Activated T-helper 2 cell treated with anti-CD3 and anti-CD28 coated beads, Interferon-gamma antibody, Interleukin-2, Interleukin-4, amounts not matched to agents 10 μg/mL and 5 μg/mL and 100 μg/mL, durations not matched to agents 14 hours and 24 hours and 36 hours (primary cell): ENCODE data around the gene SRGAP3. TPM values are rescaled to one million over a fixed set of nuclear protein-coding genes. Genes with fewer than 3 reads are reported as not detected.

ENCODE experiments used
- DNase-seq: peaks from one replicate; pipeline ENCODE4 v3.0.0; 2021; ENCODE audit warnings: low spot score
- H3K27ac Mint-ChIP-seq: one replicate; pipeline ENCODE4 v1.8.0; 2021; ENCODE audit warnings: mixed read lengths
- H3K27me3 Mint-ChIP-seq: one replicate; pipeline ENCODE4 v1.8.0; 2021; ENCODE audit warnings: low read depth, mixed read lengths
- H3K36me3 Mint-ChIP-seq: one replicate; pipeline ENCODE4 v1.8.0; 2021; ENCODE audit warnings: low read depth, mixed read lengths
- H3K4me1 Mint-ChIP-seq: one replicate; pipeline ENCODE4 v1.8.0; 2021; ENCODE audit warnings: low read depth, mixed read lengths
- H3K4me3 Mint-ChIP-seq: one replicate; pipeline ENCODE4 v1.8.0; 2021; ENCODE audit warnings: low read depth, mild to moderate bottlenecking, moderate library complexity, mixed read lengths
- H3K9me3 Mint-ChIP-seq: one replicate; pipeline ENCODE4 v1.8.0; 2021; ENCODE audit warnings: mixed read lengths
- intact Hi-C: fragments of 100-400 bp; cut with micrococcal nuclease; formaldehyde crosslinking; loops from one replicate; pipeline ENCODE4 v1.15.1; 2023
- total RNA-seq: library from RNA; stranded (reverse); gene quantifications from 2 replicates; pipeline ENCODE4 v1.2.3, GENCODE V29; 2022

SRGAP3 gene
- total RNA-seq, 1 donor from 2014 or later: 0.71 TPM

DNA sequence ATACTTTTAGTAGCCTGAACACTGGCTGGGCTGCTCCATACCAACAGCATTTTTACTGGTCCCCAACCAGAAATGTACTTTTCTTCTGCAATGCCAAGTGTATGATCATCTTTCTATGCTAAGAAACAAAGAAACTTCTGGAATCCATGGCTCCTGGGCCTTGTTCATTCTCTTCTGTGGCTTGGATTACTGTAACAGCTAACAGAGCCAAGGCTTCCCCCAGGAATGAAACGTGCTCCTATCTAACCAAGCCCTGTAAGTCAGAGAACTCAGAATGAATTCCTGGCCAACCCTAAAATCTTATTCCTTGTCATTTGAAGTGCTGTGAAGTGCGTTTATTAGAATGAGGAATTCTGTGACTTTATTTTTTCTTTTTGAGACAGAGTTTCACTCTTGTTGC, 183.3 kb downstream of the SRGAP3 start:
- intact Hi-C loops: no loop called here
- no peaks in the 10 kb centered on the region for H3K4me1 Mint-ChIP-seq
- no peak for DNase-seq
- no peak overlapping the region for H3K4me3 Mint-ChIP-seq
- H3K36me3 Mint-ChIP-seq: no peaks in the 10 kb centered on the region
- H3K9me3 Mint-ChIP-seq: peaks cover 6% of the 10 kb centered on the region
- no peak overlapping the region for H3K27ac Mint-ChIP-seq
- no peaks in the 10 kb centered on the region for H3K27me3 Mint-ChIP-seq

- no peak for DNase-seq
- Mint-ChIP-seq H3K27ac (no peak overlapping the region), H3K9me3 (peaks cover 6% of the 10 kb centered on the region), H3K4me1 (no peaks in the 10 kb centered on the region), H3K4me3 (no peak overlapping the region), H3K36me3 (no peaks in the 10 kb centered on the region), H3K27me3 (no peaks in the 10 kb centered on the region)
- intact Hi-C loops: no loop called here
Measured at GRCh38 chr3:9064850-9065249, 184.6 kb downstream of the SRGAP3 start.

DNA sequence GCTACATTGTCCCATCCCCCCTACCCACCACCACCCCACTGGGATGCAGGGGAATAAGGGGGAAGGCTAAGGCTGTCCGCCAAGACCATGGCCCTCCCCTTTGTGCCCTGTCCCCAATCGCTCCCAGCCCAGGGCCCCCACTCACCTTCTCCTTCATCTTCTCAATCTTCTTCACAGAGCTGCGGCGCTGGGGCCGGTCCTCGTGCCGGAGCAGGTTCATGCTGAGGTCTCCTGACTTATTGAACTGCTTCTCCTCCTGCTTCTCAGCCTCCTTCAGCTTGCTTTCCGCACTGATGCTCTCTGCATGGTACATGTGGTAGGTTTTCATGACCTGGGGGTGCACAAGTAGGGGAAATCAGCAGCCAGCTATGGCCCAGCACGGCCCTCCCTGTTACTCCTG, 185.2 kb downstream of the SRGAP3 start:
- peaks cover 6% of the 10 kb centered on the region for H3K9me3 Mint-ChIP-seq
- H3K27me3 Mint-ChIP-seq: no peaks in the 10 kb centered on the region
- no peak overlapping the region for H3K4me3 Mint-ChIP-seq
- intact Hi-C loops: no loop called here
- DNase-seq: no peak
- H3K4me1 Mint-ChIP-seq: no peaks in the 10 kb centered on the region
- H3K27ac Mint-ChIP-seq: no peak overlapping the region
- H3K36me3 Mint-ChIP-seq: no peaks in the 10 kb centered on the region

- Mint-ChIP-seq H3K27me3 (no peaks in the 10 kb centered on the region), H3K4me1 (no peaks in the 10 kb centered on the region), H3K4me3 (no peak overlapping the region), H3K36me3 (no peaks in the 10 kb centered on the region), H3K9me3 (peaks cover 6% of the 10 kb centered on the region), H3K27ac (no peak overlapping the region)
- intact Hi-C loops: no loop called here
- no peak for DNase-seq
Measured at GRCh38 chr3:9062570-9062969, 186.9 kb downstream of the SRGAP3 start.

GRCh38 chr3:9061634-9062033, 187.8 kb downstream of the SRGAP3 start:
- no peaks in the 10 kb centered on the region for H3K4me1 Mint-ChIP-seq

DNA sequence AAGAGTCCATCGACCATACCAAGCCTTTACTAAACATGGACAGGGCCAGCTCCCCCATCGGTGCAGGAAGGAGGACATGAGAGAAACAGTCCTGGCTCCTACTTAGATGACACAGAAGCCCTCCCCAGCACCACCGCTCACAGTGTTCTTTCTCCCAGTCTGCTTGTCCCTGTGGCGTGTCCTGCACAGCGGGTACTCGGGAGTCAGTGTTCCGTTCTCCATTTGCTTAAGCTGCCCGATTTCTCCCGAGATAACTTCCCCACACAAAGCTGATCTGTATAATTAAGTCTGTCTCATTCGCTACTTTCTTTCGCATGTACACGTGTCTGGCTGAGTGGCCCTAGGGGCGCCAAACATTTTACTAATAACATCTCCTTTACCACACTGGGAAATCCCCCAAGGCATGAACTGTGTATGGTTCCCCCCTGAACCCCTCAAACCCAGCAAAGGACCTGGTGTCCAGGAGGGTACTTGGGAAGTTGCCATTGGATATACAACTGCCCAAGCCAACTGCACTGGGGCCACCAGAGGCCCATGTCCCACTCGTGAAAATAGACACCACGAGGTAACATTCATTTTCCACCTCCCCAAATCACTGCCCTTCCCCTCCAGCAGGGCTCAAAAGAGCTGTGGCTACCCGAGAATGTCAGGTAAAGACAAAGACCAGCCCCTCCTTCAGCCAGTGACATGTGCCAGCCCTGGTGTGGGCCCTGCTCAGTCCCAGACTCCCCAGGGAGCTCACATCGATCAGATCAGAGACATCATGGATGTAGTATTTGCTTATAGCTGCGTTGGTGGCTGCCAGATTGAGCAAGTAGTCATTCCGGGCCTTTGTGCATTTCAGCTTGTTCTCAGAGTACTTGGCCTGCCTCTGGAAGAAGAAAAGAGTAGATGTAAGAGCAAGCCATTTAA, 189.7 kb downstream of the SRGAP3 start:
- Mint-ChIP-seq H3K4me1 (no peaks in the 10 kb centered on the region), H3K27ac (no peak overlapping the region), H3K36me3 (no peaks in the 10 kb centered on the region), H3K27me3 (no peaks in the 10 kb centered on the region), H3K4me3 (no peak overlapping the region), H3K9me3 (peaks cover 6% of the 10 kb centered on the region)
- no peak for DNase-seq
- intact Hi-C loops: no loop called here

More at GRCh38 chr3:9061634-9062033, 187.8 kb downstream of the SRGAP3 start:
- Mint-ChIP-seq H3K27me3 (no peaks in the 10 kb centered on the region), H3K36me3 (no peaks in the 10 kb centered on the region), H3K9me3 (peaks cover 6% of the 10 kb centered on the region), H3K27ac (no peak overlapping the region), H3K4me3 (no peak overlapping the region)
- DNase-seq: no peak
- intact Hi-C loops: no loop called here

DNA sequence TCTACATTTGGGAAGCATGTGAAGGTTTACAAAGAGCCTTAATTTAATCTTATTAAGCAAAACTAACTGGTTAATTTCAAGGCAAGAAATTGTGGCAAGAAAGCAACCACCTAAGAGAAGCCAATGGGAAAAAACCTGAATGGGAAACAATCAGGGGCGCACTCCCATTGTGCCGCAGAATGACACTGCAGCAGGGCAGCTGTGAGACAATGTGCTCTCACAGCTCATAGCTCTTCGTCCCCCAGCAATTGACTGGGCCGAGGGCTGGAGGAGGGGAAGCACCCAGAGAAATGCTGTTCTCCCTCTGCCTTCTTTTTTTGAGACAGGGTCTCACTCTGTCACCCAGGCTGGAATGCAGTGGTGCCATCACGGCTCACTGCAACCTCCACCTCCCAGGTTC, 192.9 kb downstream of the SRGAP3 start:
- no peak overlapping the region for H3K4me3 Mint-ChIP-seq
- DNase-seq: no peak
- no peaks in the 10 kb centered on the region for H3K27me3 Mint-ChIP-seq
- H3K27ac Mint-ChIP-seq: no peak overlapping the region
- intact Hi-C loops: no loop called here
- no peaks in the 10 kb centered on the region for H3K9me3 Mint-ChIP-seq
- no peaks in the 10 kb centered on the region for H3K4me1 Mint-ChIP-seq
- H3K36me3 Mint-ChIP-seq: no peaks in the 10 kb centered on the region

GRCh38 chr3:9047452-9048346, 201.7 kb downstream of the SRGAP3 start:
- Mint-ChIP-seq H3K4me3 (no peak overlapping the region), H3K27me3 (no peaks in the 10 kb centered on the region), H3K27ac (no peak overlapping the region), H3K9me3 (no peaks in the 10 kb centered on the region), H3K36me3 (no peaks in the 10 kb centered on the region), H3K4me1 (no peaks in the 10 kb centered on the region)
- no peak for DNase-seq
- intact Hi-C loops: no loop called here

DNA sequence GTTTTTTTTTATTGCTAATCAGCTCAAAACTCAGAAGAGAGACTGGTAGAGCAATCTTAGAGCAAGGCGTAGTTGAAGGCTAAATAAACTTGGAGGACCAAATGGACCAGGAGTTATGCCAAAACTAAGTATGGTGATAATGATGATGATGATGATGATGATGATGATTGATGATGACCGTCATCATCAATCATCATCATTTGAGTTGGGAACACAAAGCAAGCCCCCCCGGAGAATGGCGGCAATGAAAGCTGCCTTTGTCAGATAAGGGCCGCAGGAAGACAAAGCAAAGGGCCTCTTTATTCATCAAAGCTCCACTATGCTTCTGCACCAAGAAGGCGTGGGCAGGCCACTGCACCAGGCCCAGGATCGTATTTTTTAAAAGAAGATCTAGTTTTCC, 204.1 kb downstream of the SRGAP3 start:
- H3K9me3 Mint-ChIP-seq: no peaks in the 10 kb centered on the region
- H3K36me3 Mint-ChIP-seq: no peaks in the 10 kb centered on the region
- H3K4me3 Mint-ChIP-seq: no peak overlapping the region
- intact Hi-C loops: no loop called here
- no peak for DNase-seq
- no peaks in the 10 kb centered on the region for H3K4me1 Mint-ChIP-seq
- no peaks in the 10 kb centered on the region for H3K27me3 Mint-ChIP-seq
- no peak overlapping the region for H3K27ac Mint-ChIP-seq

DNA sequence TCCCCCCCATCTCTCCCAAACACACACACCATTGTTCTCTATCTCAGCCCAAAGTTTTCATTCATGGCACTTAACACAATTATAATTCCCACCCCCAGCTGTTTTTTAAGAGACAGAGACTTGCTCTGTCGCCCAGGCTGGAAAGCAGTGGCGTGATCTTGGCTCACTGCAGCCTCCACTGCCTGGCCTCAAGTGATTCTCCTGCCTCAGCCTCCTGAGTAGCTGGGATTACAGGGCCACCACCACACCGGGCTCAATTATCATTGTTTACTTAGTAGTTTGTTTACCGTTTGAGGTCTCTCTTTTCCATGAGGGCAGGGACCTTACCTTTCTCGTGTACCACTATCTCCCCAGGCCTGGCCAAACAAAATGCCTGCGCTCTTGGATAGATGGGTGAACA, 206.4 kb downstream of the SRGAP3 start:
- H3K27me3 Mint-ChIP-seq: no peaks in the 10 kb centered on the region
- no peak overlapping the region for H3K4me3 Mint-ChIP-seq
- H3K27ac Mint-ChIP-seq: no peak overlapping the region
- no peak for DNase-seq
- H3K36me3 Mint-ChIP-seq: no peaks in the 10 kb centered on the region
- intact Hi-C loops: no loop called here
- no peaks in the 10 kb centered on the region for H3K9me3 Mint-ChIP-seq
- H3K4me1 Mint-ChIP-seq: no peaks in the 10 kb centered on the region

DNA sequence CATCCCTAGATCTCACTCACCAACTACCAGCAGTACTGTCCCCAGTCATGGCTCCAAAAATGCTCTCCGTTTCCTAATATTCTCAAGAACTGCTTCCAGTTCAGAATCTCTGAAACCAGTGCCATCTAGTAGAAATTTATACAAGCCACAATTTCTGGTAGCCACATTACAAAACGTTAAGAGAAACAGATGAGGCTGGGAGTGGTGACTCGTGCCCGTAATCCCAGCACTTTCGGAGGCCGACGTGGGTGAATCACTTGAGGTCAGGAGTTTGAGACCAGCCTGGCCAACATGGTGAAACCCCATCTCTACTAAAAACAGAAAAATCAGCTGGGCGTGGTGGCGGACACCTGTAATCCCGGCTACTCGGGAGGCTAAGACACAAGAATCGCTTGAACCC, 207.8 kb downstream of the SRGAP3 start:
- no peak overlapping the region for H3K4me3 Mint-ChIP-seq
- no peak for DNase-seq
- H3K27me3 Mint-ChIP-seq: no peaks in the 10 kb centered on the region
- H3K36me3 Mint-ChIP-seq: no peaks in the 10 kb centered on the region
- intact Hi-C loops: no loop called here
- no peaks in the 10 kb centered on the region for H3K4me1 Mint-ChIP-seq
- no peak overlapping the region for H3K27ac Mint-ChIP-seq
- H3K9me3 Mint-ChIP-seq: no peaks in the 10 kb centered on the region

- Mint-ChIP-seq H3K4me1 (no peaks in the 10 kb centered on the region), H3K27me3 (no peaks in the 10 kb centered on the region), H3K4me3 (no peak overlapping the region), H3K27ac (no peak overlapping the region), H3K36me3 (no peaks in the 10 kb centered on the region), H3K9me3 (no peaks in the 10 kb centered on the region)
- intact Hi-C loops: no loop called here
- no peak for DNase-seq
Measured at GRCh38 chr3:9040996-9041395, 208.4 kb downstream of the SRGAP3 start.

- intact Hi-C loops: no loop called here
- Mint-ChIP-seq H3K27ac (no peak overlapping the region), H3K4me1 (peaks cover 2% of the 10 kb centered on the region), H3K9me3 (no peaks in the 10 kb centered on the region), H3K4me3 (no peak overlapping the region), H3K27me3 (no peaks in the 10 kb centered on the region), H3K36me3 (no peaks in the 10 kb centered on the region)
- DNase-seq: no peak
Measured at GRCh38 chr3:9037144-9037711, 212.2 kb downstream of the SRGAP3 start.
